PC-3 (cell line): ENCODE data around the gene ALCAM.

ENCODE experiments used
- EZH2 ChIP-seq: fragments of 300-600 bp; sonication (generic); IDR thresholded peaks from one replicate; pipeline ENCODE4 v1.6.1; 2017; ENCODE audit warnings: antibody characterized with exemption, mild to moderate bottlenecking, low read length; ENCODE audit not compliant: unreplicated experiment
- EZH2phosphoT487 ChIP-seq: fragments of 300-600 bp; sonication (generic); IDR thresholded peaks from 2 replicates; pipeline ENCODE4 v1.6.1; 2018; ENCODE audit warnings: mild to moderate bottlenecking, antibody characterized with exemption, low read length, borderline replicate concordance
- TF ChIP-seq, protein P1 (sequence below): fragments of 300-600 bp; sonication (generic); conservative IDR thresholded peaks from 2 replicates; pipeline ENCODE4 v1.5.1; 2017; ENCODE audit warnings: antibody characterized with exemption, low read depth, mild to moderate bottlenecking, low read length

DNA sequence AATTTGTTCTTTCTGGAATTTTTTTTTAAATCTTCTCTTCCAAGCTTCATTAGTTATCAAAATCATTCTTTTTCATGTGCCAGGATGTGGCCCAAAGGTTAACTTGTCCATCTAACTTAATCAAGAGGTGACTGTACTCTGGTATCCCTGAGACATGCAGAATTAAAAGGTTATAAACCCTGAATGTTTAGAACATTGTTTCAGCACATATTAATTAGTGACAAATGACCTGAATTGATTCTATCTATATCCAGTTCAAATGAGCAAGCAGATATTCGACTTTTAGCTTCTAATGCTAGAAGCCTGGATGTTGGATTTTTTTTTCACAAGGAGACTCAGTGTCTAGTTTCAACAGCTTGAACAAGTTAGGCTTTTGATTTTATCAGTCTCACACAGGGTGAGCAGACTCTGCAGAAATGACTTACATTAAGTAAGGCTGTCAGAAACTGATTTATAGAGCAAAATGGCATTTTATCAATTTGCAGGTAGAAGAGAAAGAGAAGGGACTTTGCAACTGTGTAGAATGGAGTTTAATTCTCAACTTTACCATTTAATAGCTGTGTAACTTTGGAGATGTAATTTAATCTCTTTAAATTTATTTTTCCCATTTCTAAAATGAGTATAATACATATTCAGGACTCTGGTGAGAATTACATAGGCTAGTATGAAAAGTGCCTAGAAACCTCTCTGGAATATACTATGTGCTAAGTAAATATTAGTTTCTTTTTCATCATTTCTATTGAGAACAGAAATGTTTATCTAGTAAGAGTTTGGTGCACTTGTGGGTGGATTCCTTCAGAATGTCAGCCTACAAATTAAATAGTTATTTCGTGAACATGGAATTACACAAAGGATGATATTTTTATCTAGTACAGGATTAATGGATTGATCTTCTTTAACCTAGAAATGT is 100.0 kb downstream of the ALCAM start:
- TF ChIP-seq, protein P1, sequence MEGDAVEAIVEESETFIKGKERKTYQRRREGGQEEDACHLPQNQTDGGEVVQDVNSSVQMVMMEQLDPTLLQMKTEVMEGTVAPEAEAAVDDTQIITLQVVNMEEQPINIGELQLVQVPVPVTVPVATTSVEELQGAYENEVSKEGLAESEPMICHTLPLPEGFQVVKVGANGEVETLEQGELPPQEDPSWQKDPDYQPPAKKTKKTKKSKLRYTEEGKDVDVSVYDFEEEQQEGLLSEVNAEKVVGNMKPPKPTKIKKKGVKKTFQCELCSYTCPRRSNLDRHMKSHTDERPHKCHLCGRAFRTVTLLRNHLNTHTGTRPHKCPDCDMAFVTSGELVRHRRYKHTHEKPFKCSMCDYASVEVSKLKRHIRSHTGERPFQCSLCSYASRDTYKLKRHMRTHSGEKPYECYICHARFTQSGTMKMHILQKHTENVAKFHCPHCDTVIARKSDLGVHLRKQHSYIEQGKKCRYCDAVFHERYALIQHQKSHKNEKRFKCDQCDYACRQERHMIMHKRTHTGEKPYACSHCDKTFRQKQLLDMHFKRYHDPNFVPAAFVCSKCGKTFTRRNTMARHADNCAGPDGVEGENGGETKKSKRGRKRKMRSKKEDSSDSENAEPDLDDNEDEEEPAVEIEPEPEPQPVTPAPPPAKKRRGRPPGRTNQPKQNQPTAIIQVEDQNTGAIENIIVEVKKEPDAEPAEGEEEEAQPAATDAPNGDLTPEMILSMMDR, result no peak
- TF ChIP-seq EZH2 (no peak), EZH2phosphoT487 (no peak)
